Endothelial cell of umbilical vein (primary cell): ENCODE results near the gene PLXNA1.

Experiments used
- CTCF ChIP-seq, 2 donors: IDR thresholded peaks; 1 replicate in 1 of 2; 2 replicates in 1 of 2; pipeline ENCODE4 v1.5.1; 2011; ENCODE audit warnings: low read length in 2 of 2, mild to moderate bottlenecking in 2 of 2, moderate library complexity in 2 of 2, control low read depth in 1 of 2, inconsistent platforms in 1 of 2, low read depth in 1 of 2; ENCODE audit not compliant: insufficient read depth in 1 of 2; ENCODE audit errors: extremely low read depth in 1 of 2
- EZH2 ChIP-seq: IDR thresholded peaks from 2 replicates; pipeline ENCODE4 v1.6.1; 2012; ENCODE audit warnings: borderline replicate concordance, low read depth, mild to moderate bottlenecking, moderate library complexity, low read length, inconsistent platforms; ENCODE audit not compliant: severe bottlenecking
- FOS ChIP-seq: IDR thresholded peaks from 2 replicates; pipeline ENCODE4 v1.6.1; 2011; ENCODE audit warnings: mild to moderate bottlenecking, low read length, moderate library complexity, borderline replicate concordance; ENCODE audit not compliant: insufficient read depth
- JUN ChIP-seq: IDR thresholded peaks from 2 replicates; pipeline ENCODE4 v1.6.1; 2011; ENCODE audit warnings: borderline replicate concordance, low read depth; ENCODE audit not compliant: insufficient read length, insufficient read depth
- MAX ChIP-seq: IDR thresholded peaks from 2 replicates; pipeline ENCODE4 v1.6.1; 2011; ENCODE audit not compliant: insufficient read depth, insufficient read length
- MYC ChIP-seq: IDR thresholded peaks from one replicate; pipeline ENCODE4 v1.6.1; 2011; ENCODE audit warnings: mild to moderate bottlenecking, low read depth, low read length
- POLR2A ChIP-seq: IDR thresholded peaks from 2 replicates; pipeline ENCODE4 v1.6.1; 2012; ENCODE audit warnings: low read depth, mild to moderate bottlenecking, control low read depth, low read length
- POLR2AphosphoS5 ChIP-seq: IDR thresholded peaks from 2 replicates; pipeline ENCODE4 v1.6.1; 2012; ENCODE audit warnings: low read depth, mild to moderate bottlenecking, control low read depth, low read length, moderate library complexity; ENCODE audit not compliant: insufficient read depth

- TF ChIP-seq EZH2 (no peak), CTCF (IDR thresholded peaks at IDR 0.05; ENCODE audit: extremely low read depth in 1 of 2, insufficient read depth in 1 of 2, low read depth in 1 of 2, low read length in 2 of 2) (no peak), POLR2A (no peak), POLR2AphosphoS5 (no peak), MYC (no peak), FOS (no peak), JUN (no peak), MAX (no peak)
Observed at GRCh38 chr3:126995254-126995780, 12.4 kb downstream of the PLXNA1 start.
